OCI-LY1 (cell line): ENCODE data around the gene SFI1.

ENCODE experiments used
- H2AFZ ChIP-seq: fragments of 200-600 bp; sonication (generic), shearing (Covaris generic); 2 replicates; pipeline ENCODE4 v1.6.0; 2014; ENCODE audit warnings: antibody characterized with exemption, mild to moderate bottlenecking, low read length
- H3F3A ChIP-seq: fragments of 200-600 bp; sonication (generic), shearing (Covaris generic); 2 replicates; pipeline ENCODE4 v1.6.0; 2014; ENCODE audit warnings: mild to moderate bottlenecking, antibody characterized with exemption, low read length, moderate library complexity; ENCODE audit not compliant: insufficient read depth
- H3K27ac ChIP-seq: fragments of 200-600 bp; sonication (generic); 2 replicates; pipeline ENCODE4 v1.5.1; 2014; ENCODE audit warnings: low read length, mixed run types, mild to moderate bottlenecking, low read depth; ENCODE audit not compliant: poor library complexity, severe bottlenecking
- H3K27me3 ChIP-seq: fragments of 200-600 bp; sonication (generic); 2 replicates; pipeline ENCODE4 v1.6.0; 2014; ENCODE audit warnings: antibody characterized with exemption, mild to moderate bottlenecking, low read length, moderate library complexity; ENCODE audit not compliant: insufficient read depth
- H3K36me3 ChIP-seq: fragments of 200-600 bp; sonication (generic); 2 replicates; pipeline ENCODE4 v1.6.1; 2014; ENCODE audit warnings: mild to moderate bottlenecking, antibody characterized with exemption, low read length, moderate library complexity, mixed read lengths; ENCODE audit not compliant: insufficient read depth
- H3K4me1 ChIP-seq: fragments of 200-600 bp; sonication (generic); 2 replicates; pipeline ENCODE4 v1.5.1; 2014; ENCODE audit warnings: mild to moderate bottlenecking, low read length, moderate library complexity; ENCODE audit not compliant: insufficient read depth, severe bottlenecking
- H3K4me2 ChIP-seq: fragments of 200-600 bp; sonication (generic), shearing (Covaris generic); 2 replicates; pipeline ENCODE4 v1.6.1; 2014; ENCODE audit warnings: low read length
- H3K4me3 ChIP-seq: fragments of 200-600 bp; sonication (generic); 2 replicates; pipeline ENCODE4 v1.5.1; 2014; ENCODE audit warnings: low read length, low read depth, mild to moderate bottlenecking, mixed read lengths; ENCODE audit not compliant: poor library complexity, severe bottlenecking
- H3K79me2 ChIP-seq: fragments of 200-600 bp; shearing (Covaris generic); 2 replicates; pipeline ENCODE4 v1.6.1; 2016; ENCODE audit warnings: mixed run types, low read length, mixed read lengths; ENCODE audit not compliant: insufficient read depth
- H3K9ac ChIP-seq: fragments of 200-600 bp; sonication (generic), shearing (Covaris generic); 2 replicates; pipeline ENCODE4 v1.6.1; 2014; ENCODE audit warnings: mild to moderate bottlenecking, low read length, mixed read lengths
- H3K9me2 ChIP-seq: fragments of 200-600 bp; sonication (generic), shearing (Covaris generic); 2 replicates; pipeline ENCODE4 v1.6.1; 2014; ENCODE audit warnings: low read depth, mild to moderate bottlenecking, low read length, mixed read lengths
- H3K9me3 ChIP-seq: fragments of 200-600 bp; shearing (Covaris generic); 2 replicates; pipeline ENCODE4 v1.6.1; 2014; ENCODE audit warnings: low read length, mixed read lengths
- H4K20me1 ChIP-seq: fragments of 200-600 bp; sonication (generic), shearing (Covaris generic); 2 replicates; pipeline ENCODE4 v1.6.0; 2016; ENCODE audit warnings: mild to moderate bottlenecking, low read length; ENCODE audit not compliant: insufficient read depth
- CTCF ChIP-seq: fragments of 200-600 bp; sonication (generic), shearing (Covaris generic); IDR thresholded peaks from 2 replicates; pipeline ENCODE4 v1.5.1; 2017; ENCODE audit warnings: mild to moderate bottlenecking, antibody characterized with exemption, low read length, moderate library complexity, mixed read lengths
- EZH2 ChIP-seq: fragments of 200-600 bp; sonication (generic), shearing (Covaris generic); IDR thresholded peaks from 2 replicates; pipeline ENCODE4 v1.8.0; 2017; ENCODE audit warnings: borderline replicate concordance, mixed run types, mild to moderate bottlenecking, antibody characterized with exemption, low read length, moderate library complexity, mixed read lengths

SFI1 gene

GRCh38 chr22:31489632-31490495 lies 6.5 kb upstream of the SFI1 start, which contains the start of gene EIF4ENIF1:
Gene EIF4ENIF1 (minus strand): TSS chr22:31489842. CDS start chr22:31488718, 1,124 bp downstream.
- Histone ChIP-seq H3F3A (peaks cover 4% of the 10 kb centered on the region; the same call in 1 of the 2 replicates), H3K9me3 (no peaks in the 10 kb centered on the region), H3K9me2 (no peaks in the 10 kb centered on the region), H3K4me1 (peaks cover 43% of the 10 kb centered on the region), H3K36me3 (peaks cover 28% of the 10 kb centered on the region), H3K79me2 (peaks cover 15% of the 10 kb centered on the region; the same call in 1 of the 2 replicates), H3K27ac (peak within 1 kb of the TSS; percentile 95), H3K4me2 (peak within 1 kb of the TSS; percentile 82), H3K4me3 (peak within 1 kb of the TSS; percentile 72), H2AFZ (no peak within 1 kb of the TSS), H3K9ac (peak within 1 kb of the TSS; percentile 86), H4K20me1 (no peaks in the 10 kb centered on the region), H3K27me3 (no peaks in the 10 kb centered on the region)
- TF ChIP-seq CTCF (no peak), EZH2 (no peak)

- Histone ChIP-seq H3F3A (peaks cover 4% of the 10 kb centered on the region; the same call in 1 of the 2 replicates), H3K9ac (peak overlapping the region; percentile 86), H4K20me1 (no peaks in the 10 kb centered on the region), H3K4me1 (peaks cover 49% of the 10 kb centered on the region), H3K4me3 (peak overlapping the region; percentile 72), H3K9me2 (no peaks in the 10 kb centered on the region), H3K27ac (peak overlapping the region; percentile 95), H2AFZ (no peak overlapping the region), H3K27me3 (no peaks in the 10 kb centered on the region), H3K4me2 (peak overlapping the region; percentile 82), H3K9me3 (no peaks in the 10 kb centered on the region), H3K36me3 (peaks cover 22% of the 10 kb centered on the region), H3K79me2 (peaks cover 12% of the 10 kb centered on the region; the same call in 1 of the 2 replicates)
- TF ChIP-seq EZH2 (no peak), CTCF (no peak)
Measured at GRCh38 chr22:31490496-31490925, 5.8 kb upstream of the SFI1 start.

- H3K9me3 ChIP-seq: no peaks in the 10 kb centered on the region
- peaks cover 54% of the 10 kb centered on the region for H3K4me1 ChIP-seq
- H3K9ac ChIP-seq: peak overlapping the region; percentile 86
- H2AFZ ChIP-seq: no peak overlapping the region
- H4K20me1 ChIP-seq: no peaks in the 10 kb centered on the region
- peaks cover 12% of the 10 kb centered on the region; the same call in 1 of the 2 replicates for H3K79me2 ChIP-seq
- peaks cover 20% of the 10 kb centered on the region for H3K36me3 ChIP-seq
- no peak for TF ChIP-seq CTCF
- no peak for TF ChIP-seq EZH2
- no peaks in the 10 kb centered on the region for H3K9me2 ChIP-seq
- H3K4me2 ChIP-seq: peak overlapping the region; percentile 82
- peak overlapping the region; percentile 72 for H3K4me3 ChIP-seq
- H3K27me3 ChIP-seq: no peaks in the 10 kb centered on the region
- H3F3A ChIP-seq: peaks cover 4% of the 10 kb centered on the region; the same call in 1 of the 2 replicates
- H3K27ac ChIP-seq: peak overlapping the region; percentile 95
Measured at GRCh38 chr22:31491218-31491962, 4.9 kb upstream of the SFI1 start.
